K562 (cell line): Measurements from ENCODE around the gene PIP4K2A. TPM values are rescaled to one million over a fixed set of nuclear protein-coding genes. Genes with fewer than 3 reads are reported as not detected.
"Not testable (repeated sequence)": the region's sequence is repeated elsewhere in the genome, so short reads cannot be mapped to it uniquely, and the experiment has no call there.

Experiments used
- ARID1B ChIP-seq: fragments of 450-650 bp; IDR thresholded peaks from 2 replicates; pipeline ENCODE4 v1.6.1; 2016; ENCODE audit warnings: antibody characterized with exemption, mild to moderate bottlenecking, inconsistent platforms
- BRD9 ChIP-seq: fragments of 450-650 bp; IDR thresholded peaks from 2 replicates; pipeline ENCODE4 v1.6.1; 2018; ENCODE audit warnings: low read depth; ENCODE audit not compliant: partially characterized antibody
- CREM ChIP-seq: IDR thresholded peaks from 2 replicates; pipeline ENCODE4 v1.6.1; 2014; ENCODE audit warnings: antibody characterized with exemption, low read depth
- CXXC5 ChIP-seq: fragments of 250-450 bp; sonication (Bioruptor Pico); IDR thresholded peaks from 2 replicates; pipeline ENCODE4 v1.8.0; 2022; ENCODE audit warnings: inconsistent platforms, mild to moderate bottlenecking, moderate library complexity
- DPF2 ChIP-seq: fragments of 450-650 bp; IDR thresholded peaks from 2 replicates; pipeline ENCODE4 v1.6.1; 2016
- EP300 ChIP-seq: IDR thresholded peaks from 2 replicates; pipeline ENCODE4 v1.6.1; 2012; ENCODE audit warnings: low read length, improper control_type of control experiment
- ESRRA ChIP-seq: fragments of 450-650 bp; IDR thresholded peaks from 2 replicates; pipeline ENCODE4 v1.6.1; 2014; ENCODE audit warnings: low read depth, mild to moderate bottlenecking, moderate library complexity, borderline replicate concordance
- FOXK1 ChIP-seq: sonication (generic); formaldehyde crosslinking; IDR thresholded peaks from 2 replicates; pipeline ENCODE4 v1.8.0; 2022; ENCODE audit warnings: missing genetic modification reagents, mild to moderate bottlenecking, borderline replicate concordance
- JUND ChIP-seq, 2 experiments: IDR thresholded peaks; 2 replicates in 1 of 2; 3 replicates in 1 of 2; pipeline ENCODE4 v1.6.1; 2011; ENCODE audit warnings: borderline replicate concordance in 2 of 2, low read depth in 2 of 2, low read length in 2 of 2, improper control_type of control experiment in 1 of 2, missing biosample characterization in 1 of 2, missing genetic modification characterization in 1 of 2, missing genetic modification reagents in 1 of 2
- L3MBTL2 ChIP-seq: fragments of 450-650 bp; IDR thresholded peaks from 2 replicates; pipeline ENCODE4 v1.6.1; 2016; ENCODE audit warnings: mild to moderate bottlenecking, moderate library complexity
- MTA3 ChIP-seq: fragments of 450-650 bp; formaldehyde crosslinking; IDR thresholded peaks from 2 replicates; pipeline ENCODE4 v1.6.1; 2017; ENCODE audit warnings: mild to moderate bottlenecking, borderline replicate concordance
- MYC ChIP-seq, 2 experiments: fragments of 250-450 bp in 1 of 2; sonication (Bioruptor Pico) in 1 of 2; IDR thresholded peaks; 2 replicates each; pipeline versions ENCODE4 v1.5.1 to v1.6.1; 2012 to 2021; ENCODE audit warnings: low read depth in 2 of 2, borderline replicate concordance in 1 of 2, improper control_type of control experiment in 1 of 2, low read length in 1 of 2, mild to moderate bottlenecking in 1 of 2, moderate library complexity in 1 of 2
- POLR2A ChIP-seq: fragments of 450-650 bp; conservative IDR thresholded peaks from 2 replicates; pipeline ENCODE4 v1.6.1; 2016
- RCOR1 ChIP-seq, 2 experiments: IDR thresholded peaks; 2 replicates each; pipeline ENCODE4 v1.6.1; 2012; ENCODE audit warnings: low read depth in 2 of 2, low read length in 2 of 2, borderline replicate concordance in 1 of 2, improper control_type of control experiment in 1 of 2
- SMAD4 ChIP-seq: fragments of 250-450 bp; sonication (Bioruptor Pico); conservative IDR thresholded peaks from 2 replicates; pipeline ENCODE4 v1.8.0; 2021; ENCODE audit warnings: inconsistent platforms, mild to moderate bottlenecking, moderate library complexity
- SMARCE1 ChIP-seq: fragments of 450-650 bp; IDR thresholded peaks from 2 replicates; pipeline ENCODE4 v1.7.1; 2016; ENCODE audit warnings: mild to moderate bottlenecking
- TCF3 ChIP-seq: sonication (generic); formaldehyde crosslinking; IDR thresholded peaks from 2 replicates; pipeline ENCODE4 v1.4.0; 2020; ENCODE audit warnings: mild to moderate bottlenecking, missing genetic modification reagents
- TEAD1 ChIP-seq, 2 experiments: fragments of 450-650 bp in 1 of 2; sonication (generic) in 1 of 2; formaldehyde crosslinking; IDR thresholded peaks; 2 replicates each; pipeline versions ENCODE4 v1.4.0 to v1.8.0; 2020 to 2022; ENCODE audit warnings: mild to moderate bottlenecking in 2 of 2, missing genetic modification reagents in 1 of 2
- polyA plus RNA-seq, 8 experiments: library from polyadenylated mRNA; depleted of rRNA in 4 of 8; stranded (reverse) in 5 of 8; unstranded in 3 of 8; fragments of >200 nt; fragmentation: Nextera tagmentation in 2 of 8; fragmentation: Illumina TruSeq in 1 of 8; extraction: Ambion mirVana in 2 of 8; extraction: Trizol in 1 of 8; gene quantifications; 2 replicates each; pipeline versions ENCODE4 v1.2.1 to v1.2.3, GENCODE V29; 2011 to 2014; ENCODE audit warnings: inconsistent platforms in 1 of 8, missing spikeins in 1 of 8
- total RNA-seq, 7 experiments: library from RNA; depleted of rRNA in 6 of 7; stranded (reverse); fragments of >200 nt in 6 of 7; fragmentation: Illumina TruSeq in 2 of 7; extraction: Trizol in 2 of 7; gene quantifications; 2 replicates each; pipeline versions ENCODE4 v1.2.1 to v1.2.3, GENCODE V29; 2011 to 2021; ENCODE audit warnings: low replicate concordance in 1 of 7
- TF ChIP-seq, protein P1 (sequence below), 2 experiments: fragments of 150-350 bp in 1 of 2; IDR thresholded peaks; 2 replicates each; pipeline ENCODE4 v1.6.1; 2012 to 2016; ENCODE audit warnings: low read depth in 2 of 2, low read length in 2 of 2, mild to moderate bottlenecking in 1 of 2, moderate library complexity in 1 of 2
- TF ChIP-seq, protein P2 (sequence below), 3 experiments: IDR thresholded peaks in 2 of 3; conservative IDR thresholded peaks in 1 of 3; 2 replicates each; pipeline ENCODE4 v1.5.1; 2011 to 2012; ENCODE audit warnings: low read length in 3 of 3, mild to moderate bottlenecking in 3 of 3, control low read depth in 2 of 3, improper control_type of control experiment in 1 of 3, inconsistent platforms in 1 of 3, low read depth in 1 of 3, mixed read lengths in 1 of 3, moderate library complexity in 1 of 3; ENCODE audit not compliant: insufficient read depth in 2 of 3

The PIP4K2A gene
- total and polyA plus RNA-seq, 9 of the 15 experiments (the other 6 are each of a cell fraction or from before 2014, with no cell fraction given) = 35.6 to 117 (median 71.9) TPM

DNA sequence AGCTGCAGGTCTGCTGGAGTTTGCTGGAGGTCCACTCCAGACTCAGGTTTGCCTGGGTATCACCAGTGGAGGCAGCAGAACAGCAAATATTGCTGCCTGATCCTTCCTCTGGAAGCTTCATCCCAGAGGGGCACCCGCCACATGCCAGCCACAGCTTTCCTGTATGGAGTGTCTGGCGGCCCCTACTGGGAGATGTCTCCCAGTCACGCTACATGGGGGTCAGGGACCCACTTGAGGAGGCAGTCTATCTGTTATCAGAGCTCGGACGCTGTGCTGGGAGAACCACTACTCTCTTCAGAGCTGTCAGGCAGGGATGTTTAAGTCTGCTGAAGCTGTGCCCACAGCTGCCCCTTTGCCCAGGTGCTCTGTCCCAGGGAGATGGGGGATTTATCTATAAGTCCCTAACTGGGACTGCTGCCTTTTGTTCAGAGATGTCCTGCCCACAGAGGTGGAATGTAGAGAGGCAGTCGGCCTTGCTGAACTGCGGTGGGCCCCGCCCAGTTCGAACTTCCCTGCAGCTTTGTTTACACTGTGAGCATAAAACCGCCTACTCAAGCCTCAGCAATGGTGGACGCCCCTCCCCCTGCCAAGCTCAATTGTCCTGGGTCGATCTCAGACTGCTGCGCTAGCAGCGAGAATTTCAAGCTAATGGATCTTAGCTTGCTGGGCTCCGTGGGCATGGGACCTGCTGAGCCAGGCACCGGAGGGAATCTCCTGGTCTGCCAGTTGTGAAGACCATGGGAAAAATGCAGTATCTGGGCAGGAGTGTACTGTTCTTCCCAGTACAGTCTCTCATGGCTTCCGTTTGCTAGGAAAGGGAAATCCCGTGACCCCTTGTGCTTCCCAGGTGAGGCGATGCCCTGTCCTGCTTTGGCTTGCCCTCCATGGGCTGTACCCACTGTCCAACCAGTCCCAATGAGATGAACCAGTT is 200.6 kb downstream of the PIP4K2A start (continued):
- TF ChIP-seq, protein P1, sequence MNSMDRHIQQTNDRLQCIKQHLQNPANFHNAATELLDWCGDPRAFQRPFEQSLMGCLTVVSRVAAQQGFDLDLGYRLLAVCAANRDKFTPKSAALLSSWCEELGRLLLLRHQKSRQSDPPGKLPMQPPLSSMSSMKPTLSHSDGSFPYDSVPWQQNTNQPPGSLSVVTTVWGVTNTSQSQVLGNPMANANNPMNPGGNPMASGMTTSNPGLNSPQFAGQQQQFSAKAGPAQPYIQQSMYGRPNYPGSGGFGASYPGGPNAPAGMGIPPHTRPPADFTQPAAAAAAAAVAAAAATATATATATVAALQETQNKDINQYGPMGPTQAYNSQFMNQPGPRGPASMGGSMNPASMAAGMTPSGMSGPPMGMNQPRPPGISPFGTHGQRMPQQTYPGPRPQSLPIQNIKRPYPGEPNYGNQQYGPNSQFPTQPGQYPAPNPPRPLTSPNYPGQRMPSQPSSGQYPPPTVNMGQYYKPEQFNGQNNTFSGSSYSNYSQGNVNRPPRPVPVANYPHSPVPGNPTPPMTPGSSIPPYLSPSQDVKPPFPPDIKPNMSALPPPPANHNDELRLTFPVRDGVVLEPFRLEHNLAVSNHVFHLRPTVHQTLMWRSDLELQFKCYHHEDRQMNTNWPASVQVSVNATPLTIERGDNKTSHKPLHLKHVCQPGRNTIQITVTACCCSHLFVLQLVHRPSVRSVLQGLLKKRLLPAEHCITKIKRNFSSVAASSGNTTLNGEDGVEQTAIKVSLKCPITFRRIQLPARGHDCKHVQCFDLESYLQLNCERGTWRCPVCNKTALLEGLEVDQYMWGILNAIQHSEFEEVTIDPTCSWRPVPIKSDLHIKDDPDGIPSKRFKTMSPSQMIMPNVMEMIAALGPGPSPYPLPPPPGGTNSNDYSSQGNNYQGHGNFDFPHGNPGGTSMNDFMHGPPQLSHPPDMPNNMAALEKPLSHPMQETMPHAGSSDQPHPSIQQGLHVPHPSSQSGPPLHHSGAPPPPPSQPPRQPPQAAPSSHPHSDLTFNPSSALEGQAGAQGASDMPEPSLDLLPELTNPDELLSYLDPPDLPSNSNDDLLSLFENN (IDR thresholded peaks at IDR 0.05; ENCODE audit: low read depth in 2 of 2, low read length in 2 of 2) = peak in 1 of 2 experiments; percentile 47; a peak in 1 of 4 replicates
- TF ChIP-seq CXXC5 (CRISPR knock-in tag) (0 out of 2 replicates have a peak, but pooled peaks have one; percentile 40), L3MBTL2 (0 out of 2 replicates have a peak, but pooled peaks have one; percentile 44), TEAD1 (CRISPR knock-in tag; IDR thresholded peaks at IDR 0.05) (peak in 1 of 2 experiments; percentile 85; a peak in 2 of 4 replicates), SMARCE1 (peak; percentile 51; the same call in 1 of the 2 replicates), EP300 (peak; percentile 32; the same call in 1 of the 2 replicates), CREM (0 out of 2 replicates have a peak, but pooled peaks have one; percentile 20), MYC (IDR thresholded peaks at IDR 0.05; ENCODE audit: low read depth, low read length) (0 out of 2 replicates have a peak, but pooled peaks have one; percentile 9), FOXK1 (CRISPR knock-in tag) (peak; percentile 84), POLR2A (peak; percentile 64), JUND (IDR thresholded peaks at IDR 0.05; ENCODE audit: borderline replicate concordance, low read depth, low read length) (peak; percentile 17; the same call in 1 of the 2 replicates), RCOR1 (IDR thresholded peaks at IDR 0.05; ENCODE audit: borderline replicate concordance in 1 of 2, low read depth in 2 of 2, low read length in 2 of 2) (peak in 1 of 2 experiments; percentile 41; a peak in 1 of 4 replicates), DPF2 (0 out of 2 replicates have a peak, but pooled peaks have one; percentile 47), BRD9 (peak; percentile 45), TCF3 (CRISPR knock-in tag) (peak; percentile 21; the same call in 1 of the 2 replicates), SMAD4 (CRISPR knock-in tag) (0 out of 2 replicates have a peak, but pooled peaks have one; percentile 35), ESRRA (peak; percentile 51; the same call in 1 of the 2 replicates), MTA3 (0 out of 2 replicates have a peak, but pooled peaks have one; percentile 39), ARID1B (peak; percentile 44; the same call in 1 of the 2 replicates)
- TF ChIP-seq, protein P2, sequence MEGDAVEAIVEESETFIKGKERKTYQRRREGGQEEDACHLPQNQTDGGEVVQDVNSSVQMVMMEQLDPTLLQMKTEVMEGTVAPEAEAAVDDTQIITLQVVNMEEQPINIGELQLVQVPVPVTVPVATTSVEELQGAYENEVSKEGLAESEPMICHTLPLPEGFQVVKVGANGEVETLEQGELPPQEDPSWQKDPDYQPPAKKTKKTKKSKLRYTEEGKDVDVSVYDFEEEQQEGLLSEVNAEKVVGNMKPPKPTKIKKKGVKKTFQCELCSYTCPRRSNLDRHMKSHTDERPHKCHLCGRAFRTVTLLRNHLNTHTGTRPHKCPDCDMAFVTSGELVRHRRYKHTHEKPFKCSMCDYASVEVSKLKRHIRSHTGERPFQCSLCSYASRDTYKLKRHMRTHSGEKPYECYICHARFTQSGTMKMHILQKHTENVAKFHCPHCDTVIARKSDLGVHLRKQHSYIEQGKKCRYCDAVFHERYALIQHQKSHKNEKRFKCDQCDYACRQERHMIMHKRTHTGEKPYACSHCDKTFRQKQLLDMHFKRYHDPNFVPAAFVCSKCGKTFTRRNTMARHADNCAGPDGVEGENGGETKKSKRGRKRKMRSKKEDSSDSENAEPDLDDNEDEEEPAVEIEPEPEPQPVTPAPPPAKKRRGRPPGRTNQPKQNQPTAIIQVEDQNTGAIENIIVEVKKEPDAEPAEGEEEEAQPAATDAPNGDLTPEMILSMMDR (IDR thresholded peaks at IDR 0.05 in 2 of 3, conservative IDR thresholded peaks at IDR 0.05 in 1 of 3; ENCODE audit: insufficient read depth in 2 of 3, low read depth in 1 of 3, low read length in 3 of 3) = peak; percentile 23 to 41 (median 26); a peak in 3 of 6 replicates
- not testable (repeated sequence) for TF ChIP-seq MYC (CRISPR knock-in tag; IDR thresholded peaks at IDR 0.05; ENCODE audit: borderline replicate concordance, low read depth); JUND (tag; IDR thresholded peaks at IDR 0.05; ENCODE audit: borderline replicate concordance, low read depth, low read length)
